ENCODE data around the gene MAEA.
"Not testable (repeated sequence)": the region's sequence is repeated elsewhere in the genome, so short reads cannot be mapped to it uniquely, and the experiment has no call there.

MAEA gene

DNA sequence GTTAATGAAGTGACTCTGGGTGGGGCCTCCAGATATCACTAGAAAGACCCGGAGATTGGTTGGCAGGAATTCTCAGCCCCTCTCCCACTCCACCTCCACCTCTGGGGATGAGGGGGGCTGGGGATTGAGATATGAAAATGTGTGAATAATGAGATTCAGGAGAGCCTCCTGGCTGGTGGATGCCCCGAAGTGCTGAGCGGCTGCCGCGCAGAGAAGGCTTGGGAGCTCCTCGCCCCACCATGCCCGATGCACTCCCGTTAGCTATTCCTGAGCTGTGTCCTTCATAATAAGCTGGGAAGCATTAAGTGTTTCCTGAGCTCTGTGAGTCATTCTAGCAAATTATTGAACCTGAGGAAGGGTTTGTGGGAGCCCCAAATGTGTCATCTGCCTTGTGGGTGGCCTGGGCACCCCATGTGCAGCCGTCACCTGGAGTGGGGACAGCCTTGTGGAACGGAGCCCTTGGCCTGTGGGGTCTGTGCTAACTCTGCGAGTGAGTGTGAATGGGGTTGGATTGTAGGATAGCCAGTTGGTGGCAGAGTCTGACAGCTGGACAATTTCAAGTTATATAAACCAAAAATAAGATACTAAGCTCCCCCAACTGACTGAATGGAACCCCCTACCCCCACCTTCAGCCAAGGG, 4.4 kb upstream of the MAEA start:
- DNase-seq: no peak

DNA sequence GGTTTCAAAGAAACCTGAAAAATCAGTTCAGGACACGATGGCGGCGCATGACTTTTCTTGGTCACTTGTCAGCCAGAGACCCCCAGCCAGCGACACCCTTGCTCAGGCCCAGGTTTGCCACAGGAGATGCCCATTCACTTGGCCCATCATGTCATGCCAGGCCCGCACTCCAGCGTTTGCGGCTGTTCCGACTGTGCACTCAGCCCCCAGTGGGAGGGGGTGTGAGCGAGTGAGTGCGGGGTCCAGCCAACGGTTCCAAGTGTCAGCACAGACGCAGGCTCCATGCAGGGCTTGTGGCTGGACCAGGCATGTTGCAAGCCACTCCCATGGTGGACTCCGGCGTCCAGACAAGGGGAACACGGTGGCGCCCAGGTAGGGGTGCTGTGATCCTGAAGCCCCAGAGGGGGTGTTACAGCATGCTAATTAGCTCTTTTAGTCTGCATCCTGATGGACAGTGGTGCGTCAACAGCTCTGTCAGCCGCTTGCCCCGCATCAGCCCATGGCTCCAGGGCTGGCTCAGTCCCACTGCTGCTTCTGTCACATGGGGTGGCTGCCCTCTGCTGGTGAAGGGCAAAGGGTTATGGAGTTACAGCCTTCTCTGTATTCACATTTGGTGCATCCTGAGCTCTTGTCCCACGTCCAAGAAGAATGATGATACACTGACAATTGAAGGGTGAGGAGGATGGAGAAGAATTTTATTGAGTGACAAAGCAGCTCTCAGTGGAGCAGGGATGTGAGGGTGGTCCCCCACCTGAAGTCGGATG, 3.7 kb upstream of the MAEA start:
- DNase-seq: no peak

DNA sequence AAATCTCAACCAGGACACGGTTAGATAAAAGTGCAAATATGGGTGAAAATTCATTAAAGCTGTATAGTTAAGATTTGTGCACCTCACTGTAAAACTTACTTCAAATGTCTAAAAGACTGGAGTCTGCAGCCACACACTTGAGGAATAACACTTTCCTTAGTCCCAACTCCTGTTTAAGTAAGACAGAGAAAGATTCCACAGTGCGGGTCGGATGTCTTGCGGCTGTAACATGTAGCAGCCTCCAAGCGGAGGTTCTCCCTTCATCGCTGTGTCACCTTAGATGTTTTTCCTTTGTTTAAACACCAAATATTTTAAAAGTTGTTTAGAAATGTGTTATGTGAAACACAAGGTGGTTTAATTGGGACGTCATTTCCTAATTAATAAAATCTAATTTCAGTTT, 905 bp upstream of the MAEA start:
- DNase-seq: no peak

DNA sequence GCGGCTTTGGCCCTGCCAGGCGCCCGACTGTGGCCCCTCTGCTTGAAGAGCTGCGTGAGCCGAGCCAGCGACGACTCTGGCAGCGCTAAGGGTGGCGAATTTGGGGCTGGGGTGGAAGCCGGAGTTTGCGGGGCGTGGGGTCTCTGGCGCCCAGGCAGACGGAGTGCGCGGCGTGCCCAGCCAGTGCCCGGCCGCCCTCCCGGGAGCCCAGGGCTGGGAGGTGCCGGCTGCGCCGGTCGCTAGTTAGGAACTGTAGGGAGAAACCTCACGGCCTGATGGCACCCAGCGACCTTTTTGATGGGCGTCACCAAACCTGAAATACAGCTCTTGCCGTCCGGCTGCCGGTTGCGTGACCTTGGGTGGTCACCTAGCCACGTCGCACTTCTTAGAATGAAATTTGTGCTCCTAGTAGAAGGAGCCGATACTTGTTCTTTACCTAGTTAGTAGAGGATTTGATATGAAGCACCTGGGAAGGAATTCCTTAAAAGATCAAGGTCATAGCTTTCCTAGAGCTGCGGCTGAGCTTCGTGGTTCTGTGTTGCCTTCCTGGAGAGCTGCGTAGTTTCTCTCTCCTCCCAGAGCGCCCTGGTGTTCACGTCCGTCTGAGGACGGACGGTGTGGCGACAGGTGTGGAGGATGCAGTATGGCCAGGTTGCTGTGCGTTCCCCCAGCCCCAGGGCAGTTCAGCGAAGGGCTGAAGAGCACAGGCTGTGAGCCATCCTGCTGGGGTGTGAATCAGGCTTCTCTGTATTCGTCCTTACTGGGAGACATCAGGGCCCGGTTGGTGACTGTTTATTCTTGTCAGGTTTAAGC, 680 bp downstream of the MAEA start:
- no peak for DNase-seq

DNA sequence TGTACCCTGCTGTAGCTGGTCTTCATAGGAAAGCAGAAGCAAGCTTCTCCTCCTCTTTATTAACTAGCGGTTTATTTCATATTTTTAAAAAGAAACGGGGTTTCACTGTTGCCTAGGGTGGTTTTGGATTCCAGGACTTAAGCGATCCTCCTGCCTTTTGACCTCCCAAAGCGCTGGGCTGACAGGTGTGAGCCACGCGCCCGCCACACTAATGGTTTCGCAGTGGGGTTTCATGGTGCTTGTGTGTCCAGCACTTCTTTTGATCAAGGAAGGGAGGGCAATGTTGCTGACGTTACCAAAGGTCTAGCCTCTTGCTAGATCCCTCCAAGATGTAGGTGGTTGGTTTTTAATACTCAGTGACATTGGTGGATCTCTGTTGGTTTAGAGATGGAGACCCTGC, 1.4 kb downstream of the MAEA start:
- DNase-seq: no peak

DNA sequence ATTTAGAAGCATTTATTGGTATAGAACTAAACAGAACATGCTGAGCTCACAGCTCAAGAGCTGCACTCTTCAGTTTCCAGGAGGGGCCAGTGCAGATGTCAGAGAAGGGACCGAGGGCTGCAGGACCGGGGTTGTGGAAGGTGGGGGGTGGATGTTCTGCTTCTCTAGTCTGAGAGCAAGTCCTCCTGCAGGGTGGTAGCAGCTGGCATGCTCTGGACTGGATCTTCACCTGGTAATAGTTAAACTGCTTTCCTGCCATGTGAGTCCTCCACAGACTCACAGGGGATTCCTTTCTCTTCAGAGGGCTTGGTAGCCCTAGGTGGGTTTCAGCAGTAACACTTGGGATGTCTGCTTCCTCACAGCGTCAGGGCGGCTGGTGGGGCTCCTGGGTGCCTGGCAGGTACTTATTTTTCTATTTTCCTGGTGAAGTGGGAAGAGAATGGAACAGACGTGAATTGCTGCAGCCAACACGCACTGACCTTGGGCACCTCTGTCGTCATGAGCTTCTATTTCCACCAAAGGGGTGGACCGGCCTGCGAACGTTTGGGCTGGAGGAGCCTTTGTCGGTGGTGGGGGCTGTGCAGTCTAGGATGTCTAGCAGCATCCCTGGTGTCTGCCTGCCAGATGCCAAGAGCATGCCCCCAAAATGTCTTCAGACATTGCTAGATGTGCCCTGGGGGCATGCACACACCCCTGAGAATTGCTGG, 2.5 kb downstream of the MAEA start:
- DNase-seq: no peak

DNA sequence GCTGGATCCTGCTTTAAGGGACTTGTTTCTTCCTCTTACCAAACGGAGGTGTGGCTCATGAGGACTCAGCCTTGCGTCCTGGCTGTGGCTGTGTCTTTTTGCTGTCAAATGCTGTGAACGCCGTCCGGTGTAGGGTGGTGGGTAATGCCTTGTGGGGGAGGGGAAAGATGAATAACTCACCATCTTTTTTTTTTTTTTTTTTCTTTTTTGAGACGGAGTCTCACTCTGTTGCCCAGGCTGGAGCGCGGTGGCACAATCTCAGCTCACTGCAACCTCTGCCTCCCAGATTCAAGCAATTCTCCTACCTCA, 3.0 kb downstream of the MAEA start:
- not testable (repeated sequence) for DNase-seq

DNA sequence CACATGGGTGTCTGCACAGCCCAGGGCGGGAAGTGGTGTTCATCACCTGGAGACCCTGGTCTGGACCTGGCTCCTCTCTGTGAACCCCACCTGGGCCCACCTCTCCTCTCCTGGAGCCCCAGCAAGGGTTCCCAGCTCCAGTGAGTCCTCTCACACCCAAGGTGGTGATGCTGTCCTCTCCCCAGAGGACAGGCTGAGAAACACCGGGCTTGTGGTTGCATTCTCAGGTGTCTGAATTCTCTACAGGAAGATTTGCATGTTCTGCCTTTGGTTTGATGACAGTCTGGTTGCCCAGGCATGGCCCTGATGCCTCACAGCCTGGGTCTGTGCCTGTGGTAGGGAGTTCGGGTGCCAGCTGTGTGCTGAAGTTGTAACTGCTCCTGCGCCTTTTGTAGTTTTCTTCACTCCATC, 3.8 kb downstream of the MAEA start:
- no peak for DNase-seq

DNA sequence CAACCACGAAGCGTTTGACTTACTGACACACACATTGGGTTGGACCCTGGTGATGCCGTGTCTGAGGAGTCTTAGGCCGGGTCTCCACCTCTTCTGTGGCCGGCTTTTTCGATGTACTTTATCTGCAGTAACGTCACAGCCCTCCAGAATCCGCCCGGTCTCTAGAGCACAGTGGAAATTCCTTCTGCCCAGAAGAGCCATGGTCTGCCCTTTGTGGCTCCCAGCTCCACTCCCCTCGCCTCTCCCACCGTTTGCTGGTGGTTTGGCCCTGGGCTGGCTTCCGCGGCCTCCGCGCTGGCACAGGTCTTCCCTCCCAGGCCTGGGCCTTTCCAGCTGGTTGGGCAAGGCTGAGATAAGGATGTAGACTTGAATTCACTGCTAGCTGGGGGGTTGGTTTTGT, 4.3 kb downstream of the MAEA start:
- no peak for DNase-seq

DNA sequence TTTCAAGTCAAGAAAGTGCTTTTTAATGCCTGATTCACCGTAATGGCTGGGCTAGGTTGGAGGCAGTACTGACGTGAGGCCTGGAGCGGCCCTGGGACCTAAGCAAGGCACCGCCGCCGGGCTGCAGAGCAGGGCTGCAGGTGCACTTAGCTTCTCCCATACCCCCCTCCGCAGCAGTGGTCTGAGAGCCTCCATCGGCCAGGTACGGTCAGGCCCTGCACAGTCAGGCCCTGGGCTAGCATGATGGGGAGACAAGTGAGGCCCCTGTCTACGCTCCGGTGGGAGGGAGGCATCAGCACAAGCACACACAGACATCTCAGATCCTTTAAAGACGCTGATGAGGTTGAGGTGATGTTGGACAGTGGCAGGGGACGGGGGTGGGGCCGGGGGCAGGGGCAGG, 4.7 kb downstream of the MAEA start:
- DNase-seq: no peak

DNA sequence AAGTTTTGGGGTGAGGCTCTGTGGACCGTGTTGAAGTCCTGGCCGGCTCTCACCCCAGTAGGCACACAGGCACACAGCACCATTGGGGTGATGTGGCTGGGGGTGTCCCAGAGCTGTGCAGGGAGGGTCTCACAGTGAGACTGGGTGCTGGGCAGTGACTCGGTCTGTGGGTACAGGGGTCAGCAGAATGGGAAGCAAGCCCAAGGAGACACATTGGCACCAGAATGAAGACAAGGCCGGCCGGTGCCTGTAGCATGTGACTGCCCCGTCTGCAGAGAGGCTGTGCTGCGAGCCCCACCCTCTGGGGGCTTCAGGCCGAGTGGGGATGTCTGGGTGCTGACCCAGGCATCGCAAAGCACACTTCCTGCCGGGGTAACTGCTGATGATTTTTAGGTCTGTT, 5.2 kb downstream of the MAEA start:
- no peak for DNase-seq

DNA sequence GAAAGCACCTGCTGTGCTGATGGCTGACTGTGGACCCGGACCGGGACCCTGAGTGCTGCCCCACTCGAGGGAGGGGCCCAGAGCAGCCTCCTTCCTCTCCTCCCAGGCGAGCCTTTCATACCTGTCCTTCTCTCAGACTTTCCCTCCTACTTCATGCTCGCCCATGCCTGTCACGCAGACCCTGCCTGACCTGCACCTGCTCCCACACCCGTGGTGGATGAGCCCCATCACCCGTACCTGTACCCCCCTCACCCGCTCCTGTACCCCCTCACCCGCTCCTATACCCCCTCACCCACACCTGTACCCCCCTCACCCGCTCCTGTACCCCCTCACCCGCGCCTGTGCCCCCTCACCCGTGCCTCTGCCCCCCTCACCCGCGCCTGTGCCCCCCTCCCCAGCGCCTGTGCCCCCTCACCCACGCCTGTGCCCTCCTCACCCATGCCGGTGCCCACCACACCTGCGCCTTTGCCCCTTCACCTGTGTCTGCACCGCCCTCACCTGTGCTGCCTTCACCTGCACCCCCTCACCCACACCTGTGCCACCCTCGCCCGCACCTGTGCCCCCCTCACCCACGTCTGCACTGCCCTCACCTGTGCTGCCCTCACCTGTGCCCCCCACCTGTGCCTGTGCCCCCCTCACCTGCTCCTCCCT, 5.8 kb downstream of the MAEA start:
- no peak for DNase-seq

DNA sequence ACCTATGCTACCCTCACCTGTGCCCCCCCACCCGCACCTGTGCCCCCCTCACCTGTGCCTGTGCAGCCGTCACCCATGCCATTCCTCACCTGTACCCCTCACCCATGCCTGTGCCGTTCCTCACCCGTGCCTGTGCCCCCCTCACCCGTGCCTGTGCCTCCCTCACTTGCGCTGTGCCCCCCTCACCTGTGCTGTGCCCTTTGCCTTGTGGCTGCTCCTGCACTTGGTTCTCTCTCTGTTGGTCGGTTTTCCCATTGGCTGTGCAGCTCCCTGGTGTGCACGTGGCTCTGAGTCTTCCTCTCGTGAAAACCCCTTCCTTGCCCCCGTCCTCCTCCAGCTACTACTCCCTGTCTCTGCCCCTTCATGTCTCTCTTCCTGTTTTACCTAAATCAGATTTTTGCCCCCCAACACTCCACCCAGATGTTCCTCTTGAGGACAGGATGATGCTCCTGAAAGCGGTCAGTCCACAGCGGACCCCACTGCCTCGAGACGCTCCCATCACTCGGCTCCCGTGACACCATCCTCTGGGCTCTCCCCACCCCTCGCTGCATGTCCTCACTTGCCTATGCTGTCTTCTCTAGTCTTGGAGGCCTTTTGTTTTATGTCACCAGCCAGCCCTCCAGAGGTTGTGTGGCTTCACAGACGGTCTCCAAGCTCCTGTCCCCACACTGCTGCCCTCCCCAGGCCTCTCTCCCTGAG, 6.8 kb downstream of the MAEA start:
- DNase-seq: no peak

DNA sequence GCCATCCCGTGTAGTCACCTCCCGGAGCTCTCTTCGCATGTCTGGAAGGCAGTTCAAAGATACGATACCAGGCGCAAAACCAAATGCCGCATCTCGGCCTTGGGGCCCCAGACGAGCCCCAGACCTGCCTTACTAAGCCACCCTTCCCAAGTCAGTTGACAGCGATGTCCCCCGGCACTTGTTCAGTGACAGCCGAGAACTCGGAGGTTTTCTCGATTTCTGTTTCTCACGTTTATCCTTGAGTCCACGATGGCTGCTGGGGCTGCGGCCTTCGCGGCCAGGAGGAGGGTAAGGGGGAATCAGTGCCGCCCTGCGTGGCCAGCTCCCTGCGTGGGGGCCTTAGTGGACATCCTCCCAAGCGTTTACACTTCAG, 7.3 kb downstream of the MAEA start:
- no peak for DNase-seq

DNA sequence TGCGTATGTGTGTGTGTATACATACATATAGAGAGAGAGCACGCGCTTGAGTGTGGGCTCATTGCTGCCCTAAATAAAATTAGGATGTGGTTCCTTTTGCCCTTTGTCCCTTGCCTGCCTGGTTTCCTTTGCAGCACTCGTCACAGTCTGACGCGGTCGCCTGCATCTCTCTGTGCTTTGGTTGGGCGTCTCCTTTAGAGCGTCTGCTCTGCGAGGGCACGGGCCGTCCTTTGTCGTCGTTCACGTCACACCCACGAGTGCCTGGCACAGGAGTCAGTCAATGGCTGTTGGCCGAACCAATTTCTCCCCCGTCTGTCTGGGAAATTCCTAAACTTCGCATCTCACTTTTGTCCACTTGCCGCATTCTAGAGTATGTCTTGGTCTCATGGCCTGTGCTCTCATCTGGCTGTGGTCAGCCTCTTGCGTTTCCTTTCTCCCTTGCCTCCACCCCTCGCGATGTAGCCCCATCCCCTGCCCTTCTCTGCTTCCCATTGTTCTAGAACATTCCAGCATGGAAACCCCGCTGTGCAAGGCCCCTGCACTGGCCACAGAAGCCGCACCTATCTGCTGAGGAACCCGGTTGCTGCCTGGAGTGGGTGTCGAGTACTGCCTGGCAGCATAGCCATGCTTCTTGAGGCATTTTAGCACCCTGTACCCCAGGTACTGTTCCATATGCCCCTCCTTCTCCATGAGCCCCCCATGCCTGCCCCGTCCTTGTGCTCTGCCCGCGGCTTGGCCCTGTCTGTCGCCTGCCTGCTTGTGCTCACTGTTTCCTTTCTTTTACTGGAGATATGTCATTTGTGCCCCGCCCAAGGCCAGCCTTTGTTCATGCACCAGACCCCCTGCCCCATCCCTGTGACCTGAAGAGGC, 8.0 kb downstream of the MAEA start:
- no peak for DNase-seq

DNA sequence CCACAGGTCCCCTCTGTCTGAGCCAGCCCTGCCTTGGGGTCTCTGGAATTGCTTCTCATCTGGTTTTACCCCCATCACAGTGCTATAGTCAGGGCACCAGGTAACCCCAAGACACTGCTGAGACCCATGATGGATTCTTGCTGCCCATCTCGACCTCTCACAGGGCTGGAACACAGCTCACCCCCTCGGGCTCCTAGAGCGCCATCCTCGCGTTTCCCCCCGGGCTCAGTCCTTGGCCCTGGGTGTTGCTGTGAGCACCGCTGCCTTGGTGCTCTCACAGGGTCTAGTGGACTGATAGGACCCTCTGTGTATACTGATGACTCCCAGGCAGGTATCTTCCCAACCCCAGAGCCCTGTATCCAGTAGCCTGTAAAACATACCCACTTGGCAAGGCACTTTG, 8.8 kb downstream of the MAEA start:
- DNase-seq: no peak

DNA sequence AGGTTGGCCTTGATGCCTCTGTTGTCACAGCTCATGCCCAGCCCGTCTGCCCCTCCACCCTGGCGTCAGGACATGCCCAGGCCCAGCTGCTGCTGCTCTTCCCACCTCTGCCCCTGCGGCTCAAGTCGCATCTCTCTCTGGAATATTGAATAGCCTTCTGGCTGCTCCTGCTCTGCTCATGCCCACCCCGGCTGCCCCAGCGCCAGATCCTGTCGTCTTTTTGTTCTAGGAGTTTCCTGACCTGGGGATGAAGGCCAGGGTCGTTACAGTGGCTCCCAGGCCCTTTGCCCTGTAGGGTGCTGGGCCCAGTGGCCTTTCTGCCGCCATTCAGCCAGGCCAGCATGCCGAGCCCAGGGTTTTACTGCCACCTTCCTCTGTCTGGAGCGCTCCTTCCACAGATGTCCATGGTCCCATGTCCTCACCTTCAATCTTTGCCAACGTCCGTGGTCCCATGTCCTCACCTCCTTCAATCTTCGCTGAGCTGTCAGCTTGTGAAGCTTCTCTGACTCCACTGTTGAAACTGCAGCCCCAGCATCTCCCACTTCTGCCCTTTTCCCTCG, 9.7 kb downstream of the MAEA start:
- DNase-seq: no peak

DNA sequence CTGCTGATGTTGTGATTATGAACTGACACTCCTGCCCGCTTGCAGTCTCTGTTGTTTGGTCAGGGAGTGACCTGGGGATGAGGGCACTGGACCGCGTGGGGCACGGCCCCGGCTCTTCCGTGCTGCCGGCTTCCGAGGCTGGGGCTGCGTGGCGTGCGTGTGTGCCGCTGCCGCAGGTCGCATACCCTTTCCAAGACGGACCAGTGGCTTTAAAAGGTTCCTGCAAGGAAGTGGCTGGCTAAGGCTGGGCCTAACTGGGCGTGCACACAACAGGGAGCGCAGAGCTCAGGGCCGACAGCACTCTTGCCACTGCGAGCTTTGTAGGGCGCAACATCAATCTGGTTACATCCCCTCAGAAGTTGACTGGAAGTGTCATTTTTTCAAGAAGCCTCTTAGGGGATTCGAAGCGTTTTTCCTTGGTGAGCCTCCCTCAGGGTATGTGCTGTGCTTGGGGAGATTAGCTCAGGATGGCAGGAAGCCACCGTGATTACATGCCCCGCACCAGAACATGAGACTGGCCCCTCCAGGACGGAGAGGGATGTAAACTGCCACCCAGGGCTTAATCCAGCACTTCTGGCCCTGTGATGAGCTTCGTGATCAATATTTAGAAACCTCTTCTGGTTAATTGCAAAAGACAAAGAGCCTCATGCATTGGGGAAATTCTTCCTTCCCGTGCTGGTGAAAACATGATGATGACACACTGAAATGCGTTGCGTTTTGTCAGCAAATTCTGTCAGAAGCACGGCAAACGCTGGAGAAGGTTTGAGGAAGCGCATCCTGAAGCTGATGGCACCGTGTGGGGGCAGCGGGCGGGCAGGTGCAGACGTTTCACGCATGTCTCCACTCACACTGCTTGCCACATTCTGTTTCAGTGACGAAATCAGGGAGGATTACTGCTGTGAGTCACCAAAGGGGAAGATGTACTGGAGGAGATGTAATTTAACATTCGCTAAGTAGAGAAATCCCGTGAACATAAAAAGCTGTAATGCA, 11.1 kb downstream of the MAEA start:
- peak; percentile 75 for DNase-seq

DNA sequence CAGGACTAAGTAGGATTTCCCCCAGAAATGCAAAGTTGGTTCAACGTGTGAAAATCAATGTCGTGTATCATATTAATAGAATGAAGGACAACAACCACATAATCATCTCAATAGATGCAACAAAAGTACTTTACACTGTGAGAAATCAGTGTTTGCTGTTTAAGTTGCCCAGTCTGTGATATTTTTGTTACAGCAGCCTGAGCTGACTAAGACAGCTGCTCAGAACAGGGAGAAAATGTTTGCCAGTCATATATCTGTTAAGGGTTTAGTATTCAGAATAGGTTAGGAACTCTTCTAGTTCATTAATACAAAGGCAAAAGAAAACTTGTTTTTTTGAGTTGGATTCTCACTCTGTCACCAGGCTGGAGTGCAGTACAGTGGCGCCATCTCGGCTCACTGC, 12.5 kb downstream of the MAEA start:
- no peak for DNase-seq

DNA sequence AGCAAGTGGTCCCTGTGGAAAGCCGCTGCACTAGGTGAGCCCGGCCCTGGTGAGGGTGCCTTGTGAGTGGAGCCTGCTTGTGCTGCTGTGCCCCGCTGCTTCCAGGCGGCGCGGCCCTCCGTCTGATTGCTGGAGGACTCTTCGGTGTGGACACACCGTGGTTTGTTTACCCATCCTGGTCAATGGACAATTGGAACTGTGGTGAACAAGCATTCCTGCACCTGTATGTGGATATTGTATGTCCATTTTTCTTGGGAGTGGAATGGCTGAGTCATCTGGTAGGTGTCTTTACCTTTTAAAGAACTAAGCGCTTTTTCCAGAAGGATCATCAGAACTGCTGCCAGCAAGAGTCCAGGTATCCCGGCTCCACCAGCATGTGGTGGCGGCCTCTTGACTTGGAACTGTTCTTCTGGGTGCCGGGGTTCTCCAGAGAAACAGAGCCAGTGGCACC, 15.6 kb downstream of the MAEA start:
- DNase-seq: no peak
